Activated CD4-positive, alpha-beta T cell treated with anti-CD3 and anti-CD28 coated beads, Interleukin-2, amount 10 ng/mL, durations not matched to agents 7 days and 5 days (primary cell): ENCODE results near the gene EIF2B2. TPM values are rescaled to one million over a fixed set of nuclear protein-coding genes. Genes with fewer than 3 reads are reported as not detected.
"Not testable (repeated sequence)": the region's sequence is repeated elsewhere in the genome, so short reads cannot be mapped to it uniquely, and the experiment has no call there.

Source experiments
- CTCF ChIA-PET: fragments of 350-600 bp; sonication (Branson Sonifier 250); formaldehyde crosslinking; loops from one replicate; lab custom pipeline; 2021; ENCODE audit warnings: antibody characterized with exemption; lab: Charles Lee
- POLR2A ChIA-PET: fragments of 350-600 bp; sonication (Branson Sonifier 250); formaldehyde crosslinking; loops from one replicate; lab custom pipeline; 2021; ENCODE audit warnings: antibody characterized with exemption; lab: Charles Lee
- DNase-seq: peaks from one replicate; pipeline ENCODE4 v3.0.0-alpha.2; 2020
- H3K27ac Mint-ChIP-seq: one replicate; pipeline ENCODE4 v1.8.0; 2021; ENCODE audit warnings: mild to moderate bottlenecking, moderate library complexity, mixed read lengths
- H3K27me3 Mint-ChIP-seq: one replicate; pipeline ENCODE4 v1.8.0; 2021; ENCODE audit warnings: mixed read lengths
- H3K36me3 Mint-ChIP-seq: one replicate; pipeline ENCODE4 v1.8.0; 2021; ENCODE audit warnings: low read depth, mixed read lengths
- H3K4me1 Mint-ChIP-seq: one replicate; pipeline ENCODE4 v1.8.0; 2021; ENCODE audit warnings: mixed read lengths
- H3K4me3 Mint-ChIP-seq: one replicate; pipeline ENCODE4 v1.8.0; 2021; ENCODE audit warnings: mild to moderate bottlenecking, moderate library complexity, mixed read lengths
- H3K9me3 Mint-ChIP-seq: one replicate; pipeline ENCODE4 v1.8.0; 2021; ENCODE audit warnings: mixed read lengths
- total RNA-seq, 2 experiments: library from RNA; stranded (reverse); gene quantifications; one replicate each; pipeline ENCODE4 v1.2.3, GENCODE V29; 2021

EIF2B2 gene
- total RNA-seq, 2 experiments from 2014 or later: 53.0 to 58.1 TPM

GRCh38 chr14:74983343-74983742, 19.4 kb upstream of the EIF2B2 start:
- Mint-ChIP-seq H3K4me3 (no peak overlapping the region), H3K9me3 (no peaks in the 10 kb centered on the region), H3K27ac (no peak overlapping the region), H3K27me3 (no peaks in the 10 kb centered on the region), H3K36me3 (no peaks in the 10 kb centered on the region), H3K4me1 (no peaks in the 10 kb centered on the region)
- CTCF ChIA-PET: interaction anchor here (0.7 to 1.6 kb wide), 6 partner anchors 12 to 493 kb away, joined by 3 to 4 read pairs (median 3); partner anchors contain the start of gene PGF
- POLR2A ChIA-PET: no interaction called here
- DNase-seq: no peak

GRCh38 chr14:74984236-74985027, 18.3 kb upstream of the EIF2B2 start:
- POLR2A ChIA-PET: no interaction called here
- CTCF ChIA-PET: interaction anchor here (0.7 to 1.4 kb wide), 4 partner anchors 13 to 494 kb away, joined by 3 to 4 read pairs (median 3); no protein-coding TSS in a partner anchor

GRCh38 chr14:74985028-74985310, 17.8 kb upstream of the EIF2B2 start:
- ChIA-PET CTCF (no interaction called here), POLR2A (no interaction called here)
- Mint-ChIP-seq H3K36me3 (no peaks in the 10 kb centered on the region), H3K9me3 (no peaks in the 10 kb centered on the region), H3K4me3 (no peak overlapping the region), H3K27me3 (no peaks in the 10 kb centered on the region), H3K4me1 (no peaks in the 10 kb centered on the region), H3K27ac (no peak overlapping the region)
- no peak for DNase-seq

More at GRCh38 chr14:74984236-74985027, 18.3 kb upstream of the EIF2B2 start:
- Mint-ChIP-seq H3K36me3 (no peaks in the 10 kb centered on the region), H3K4me3 (no peak overlapping the region), H3K27me3 (no peaks in the 10 kb centered on the region), H3K9me3 (no peaks in the 10 kb centered on the region), H3K4me1 (no peaks in the 10 kb centered on the region), H3K27ac (no peak overlapping the region)
- no peak for DNase-seq

- ChIA-PET CTCF (no interaction called here), POLR2A (no interaction called here)
- Mint-ChIP-seq H3K9me3 (no peaks in the 10 kb centered on the region), H3K36me3 (no peaks in the 10 kb centered on the region), H3K4me3 (no peak overlapping the region), H3K27ac (no peak overlapping the region), H3K27me3 (peaks cover 1% of the 10 kb centered on the region), H3K4me1 (no peaks in the 10 kb centered on the region)
- no peak for DNase-seq
Observed at GRCh38 chr14:74985806-74986205, 16.9 kb upstream of the EIF2B2 start.

- peaks cover 1% of the 10 kb centered on the region for H3K27me3 Mint-ChIP-seq
- H3K9me3 Mint-ChIP-seq: no peaks in the 10 kb centered on the region
- no peaks in the 10 kb centered on the region for H3K4me1 Mint-ChIP-seq
- POLR2A ChIA-PET: no interaction called here
- no peak overlapping the region for H3K27ac Mint-ChIP-seq
- H3K4me3 Mint-ChIP-seq: no peak overlapping the region
- CTCF ChIA-PET: no interaction called here
- H3K36me3 Mint-ChIP-seq: no peaks in the 10 kb centered on the region
- no peak for DNase-seq
Observed at GRCh38 chr14:74988131-74988530, 14.6 kb upstream of the EIF2B2 start.

GRCh38 chr14:74988993-74989392, 13.7 kb upstream of the EIF2B2 start:
- ChIA-PET CTCF (interaction anchor here (1.2 kb wide), 1 partner anchor 38 kb away, joined by 3 read pairs; no protein-coding TSS in a partner anchor), POLR2A (no interaction called here)
- H3K36me3 Mint-ChIP-seq: no peaks in the 10 kb centered on the region
- H3K9me3 Mint-ChIP-seq: no peaks in the 10 kb centered on the region
- H3K27me3 Mint-ChIP-seq: peaks cover 1% of the 10 kb centered on the region
- no peak overlapping the region for H3K27ac Mint-ChIP-seq
- no peak for DNase-seq
- H3K4me1 Mint-ChIP-seq: no peaks in the 10 kb centered on the region
- no peak overlapping the region for H3K4me3 Mint-ChIP-seq

- H3K4me3 Mint-ChIP-seq, H3K4me1 Mint-ChIP-seq, H3K27ac Mint-ChIP-seq, DNase-seq, CTCF ChIA-PET, POLR2A ChIA-PET, H3K36me3 Mint-ChIP-seq, H3K27me3 Mint-ChIP-seq, H3K9me3 Mint-ChIP-seq: not testable (repeated sequence)
Observed at GRCh38 chr14:74994182-74994581, 8.5 kb upstream of the EIF2B2 start.

GRCh38 chr14:74995781-74996180, 6.9 kb upstream of the EIF2B2 start:
- H3K36me3 Mint-ChIP-seq, DNase-seq, H3K4me1 Mint-ChIP-seq, CTCF ChIA-PET, H3K27ac Mint-ChIP-seq, POLR2A ChIA-PET, H3K4me3 Mint-ChIP-seq, H3K27me3 Mint-ChIP-seq, H3K9me3 Mint-ChIP-seq: not testable (repeated sequence)

- CTCF ChIA-PET: no interaction called here
- peaks cover 3% of the 10 kb centered on the region for H3K9me3 Mint-ChIP-seq
- POLR2A ChIA-PET: no interaction called here
- no peak overlapping the region for H3K4me3 Mint-ChIP-seq
- no peak for DNase-seq
- H3K27me3 Mint-ChIP-seq: peaks cover 7% of the 10 kb centered on the region
- H3K4me1 Mint-ChIP-seq: peaks cover 36% of the 10 kb centered on the region
- peaks cover 34% of the 10 kb centered on the region for H3K36me3 Mint-ChIP-seq
- H3K27ac Mint-ChIP-seq: no peak overlapping the region
Observed at GRCh38 chr14:75001261-75001660, 1.5 kb upstream of the EIF2B2 start.

- Mint-ChIP-seq H3K36me3 (peaks cover 39% of the 10 kb centered on the region), H3K27me3 (peaks cover 7% of the 10 kb centered on the region), H3K4me3 (peak overlapping the region; percentile 86), H3K4me1 (peaks cover 38% of the 10 kb centered on the region), H3K27ac (peak overlapping the region; percentile 89), H3K9me3 (peaks cover 3% of the 10 kb centered on the region)
- POLR2A ChIA-PET: no interaction called here
- no peak for DNase-seq
- CTCF ChIA-PET: interaction anchor here (1.0 to 1.7 kb wide), 2 partner anchors 10 to 12 kb away, joined by 4 to 5 read pairs; no protein-coding TSS in a partner anchor
Observed at GRCh38 chr14:75001899-75002298, 822 bp upstream of the EIF2B2 start.

- peaks cover 3% of the 10 kb centered on the region for H3K9me3 Mint-ChIP-seq
- ChIA-PET POLR2A (interaction anchor here (0.7 kb wide), 1 partner anchor 375 kb away, joined by 3 read pairs; no protein-coding TSS in a partner anchor), CTCF (interaction anchor here (0.6 to 1.8 kb wide), 6 partner anchors 10 to 200 kb away, joined by 3 to 5 read pairs (median 4); no protein-coding TSS in a partner anchor)
- peaks cover 7% of the 10 kb centered on the region for H3K27me3 Mint-ChIP-seq
- H3K4me1 Mint-ChIP-seq: peaks cover 45% of the 10 kb centered on the region
- DNase-seq: no peak
- H3K27ac Mint-ChIP-seq: peak overlapping the region; percentile 89
- H3K36me3 Mint-ChIP-seq: peaks cover 50% of the 10 kb centered on the region
- peak overlapping the region; percentile 86 for H3K4me3 Mint-ChIP-seq
Observed at GRCh38 chr14:75003250-75004027, 718 bp downstream of the EIF2B2 start.

- no peaks in the 10 kb centered on the region for H3K27me3 Mint-ChIP-seq
- POLR2A ChIA-PET: no interaction called here
- no peak for DNase-seq
- peaks cover 3% of the 10 kb centered on the region for H3K9me3 Mint-ChIP-seq
- no peak overlapping the region for H3K4me3 Mint-ChIP-seq
- H3K4me1 Mint-ChIP-seq: peaks cover 52% of the 10 kb centered on the region
- H3K27ac Mint-ChIP-seq: no peak overlapping the region
- CTCF ChIA-PET: interaction anchor here (0.6 kb wide), 1 partner anchor 134 kb away, joined by 5 read pairs; no protein-coding TSS in a partner anchor
- H3K36me3 Mint-ChIP-seq: peaks cover 66% of the 10 kb centered on the region
Observed at GRCh38 chr14:75005357-75005756, 2.6 kb downstream of the EIF2B2 start.

- peaks cover 67% of the 10 kb centered on the region for H3K36me3 Mint-ChIP-seq
- no peak overlapping the region for H3K4me3 Mint-ChIP-seq
- peaks cover 49% of the 10 kb centered on the region for H3K4me1 Mint-ChIP-seq
- no peak for DNase-seq
- H3K27me3 Mint-ChIP-seq: no peaks in the 10 kb centered on the region
- no peak overlapping the region for H3K27ac Mint-ChIP-seq
- CTCF ChIA-PET: no interaction called here
- no peaks in the 10 kb centered on the region for H3K9me3 Mint-ChIP-seq
- POLR2A ChIA-PET: no interaction called here
Observed at GRCh38 chr14:75009176-75009575, 6.5 kb downstream of the EIF2B2 start.
